ENCODE results near the gene KRT13.

DNA sequence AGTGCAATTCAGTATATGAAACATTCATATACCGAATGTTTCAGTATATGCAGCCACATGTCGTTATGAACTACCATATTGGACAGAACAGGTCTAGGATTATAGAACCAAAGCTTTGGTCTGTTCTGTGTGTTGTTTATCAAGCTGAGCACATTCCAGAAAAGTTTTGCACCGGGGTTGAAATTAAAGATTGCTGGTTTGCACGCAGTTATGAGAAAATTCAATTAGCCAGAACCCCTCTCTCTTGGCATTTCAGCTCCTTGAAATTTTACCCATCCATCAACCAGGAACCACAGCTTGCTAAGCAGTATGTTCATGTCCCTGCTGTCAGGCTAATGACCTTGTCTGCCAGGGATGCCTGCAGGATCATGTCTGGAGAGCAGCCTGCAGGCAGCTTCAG, 47.7 kb downstream of the KRT13 start:
- TF ChIP-seq, protein P1, sequence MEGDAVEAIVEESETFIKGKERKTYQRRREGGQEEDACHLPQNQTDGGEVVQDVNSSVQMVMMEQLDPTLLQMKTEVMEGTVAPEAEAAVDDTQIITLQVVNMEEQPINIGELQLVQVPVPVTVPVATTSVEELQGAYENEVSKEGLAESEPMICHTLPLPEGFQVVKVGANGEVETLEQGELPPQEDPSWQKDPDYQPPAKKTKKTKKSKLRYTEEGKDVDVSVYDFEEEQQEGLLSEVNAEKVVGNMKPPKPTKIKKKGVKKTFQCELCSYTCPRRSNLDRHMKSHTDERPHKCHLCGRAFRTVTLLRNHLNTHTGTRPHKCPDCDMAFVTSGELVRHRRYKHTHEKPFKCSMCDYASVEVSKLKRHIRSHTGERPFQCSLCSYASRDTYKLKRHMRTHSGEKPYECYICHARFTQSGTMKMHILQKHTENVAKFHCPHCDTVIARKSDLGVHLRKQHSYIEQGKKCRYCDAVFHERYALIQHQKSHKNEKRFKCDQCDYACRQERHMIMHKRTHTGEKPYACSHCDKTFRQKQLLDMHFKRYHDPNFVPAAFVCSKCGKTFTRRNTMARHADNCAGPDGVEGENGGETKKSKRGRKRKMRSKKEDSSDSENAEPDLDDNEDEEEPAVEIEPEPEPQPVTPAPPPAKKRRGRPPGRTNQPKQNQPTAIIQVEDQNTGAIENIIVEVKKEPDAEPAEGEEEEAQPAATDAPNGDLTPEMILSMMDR (IDR thresholded peaks at IDR 0.05; ENCODE audit: low read length), result no peak
- no peak for TF ChIP-seq EZH2 (IDR thresholded peaks at IDR 0.05; ENCODE audit: borderline replicate concordance, low read length)

Data from OCI-LY1 (cell line).